Activated T-cell treated with anti-CD3 and anti-CD28 coated beads, Interleukin-2, amount 50 U/mL, for 72 hours (primary cell): Measurements from ENCODE around the gene HCAR1. TPM values are rescaled to one million over a fixed set of nuclear protein-coding genes. Genes with fewer than 3 reads are reported as not detected.
"Not testable (repeated sequence)": the region's sequence is repeated elsewhere in the genome, so short reads cannot be mapped to it uniquely, and the experiment has no call there.

ENCODE experiments used
- ATAC-seq, 2 donors: fragments of 150-1000 bp; cut with Tn5 transposase; replicated peaks in 1 of 2; 2 replicates each; pipeline ENCODE4 v1.10.0; 2021; ENCODE audit warnings: moderate library complexity in 2 of 2, mild to moderate bottlenecking in 1 of 2
- DNase-seq, 2 donors: peaks; one replicate each; pipeline ENCODE4 v3.0.0; 2021 to 2022; ENCODE audit warnings: mixed read lengths in 1 of 2
- H3K27ac Mint-ChIP-seq: one replicate; pipeline ENCODE4 v1.8.0; 2022; ENCODE audit warnings: mild to moderate bottlenecking, moderate library complexity, mixed read lengths
- H3K27me3 Mint-ChIP-seq: one replicate; pipeline ENCODE4 v1.8.0; 2022; ENCODE audit warnings: low read depth, mixed read lengths
- H3K36me3 Mint-ChIP-seq, 2 donors: one replicate each; pipeline ENCODE4 v1.8.0; 2022; ENCODE audit warnings: mixed read lengths in 2 of 2, mild to moderate bottlenecking in 1 of 2; ENCODE audit not compliant: insufficient read depth in 2 of 2
- H3K4me1 Mint-ChIP-seq: one replicate; pipeline ENCODE4 v1.8.0; 2022; ENCODE audit warnings: low read depth, mixed read lengths
- H3K4me3 Mint-ChIP-seq, 2 donors: one replicate each; pipeline ENCODE4 v1.8.0; 2022; ENCODE audit warnings: mild to moderate bottlenecking in 2 of 2, mixed read lengths in 2 of 2, moderate library complexity in 2 of 2
- H3K9me3 Mint-ChIP-seq, 2 donors: one replicate each; pipeline ENCODE4 v1.8.0; 2022; ENCODE audit warnings: mixed read lengths in 2 of 2
- total RNA-seq, 2 donors: library from RNA; stranded (reverse); gene quantifications; one replicate each; pipeline ENCODE4 v1.2.3, GENCODE V29; 2022

The HCAR1 gene
- total RNA-seq, 2 donors from 2014 or later: 0.12 to 0.34 TPM

GRCh38 chr12:122738571-122738970 lies 7.9 kb upstream of the HCAR1 start:
- ATAC-seq (no peak), DNase-seq (no peak)
- Mint-ChIP-seq H3K4me1 (peaks cover 13% of the 10 kb centered on the region), H3K27ac (no peak overlapping the region), H3K9me3 (peaks cover 0 to 3% of the 10 kb centered on the region in 2 donors), H3K27me3 (no peaks in the 10 kb centered on the region), H3K36me3 (peaks cover 3 to 5% of the 10 kb centered on the region in 2 donors), H3K4me3 (no peak overlapping the region)

DNA sequence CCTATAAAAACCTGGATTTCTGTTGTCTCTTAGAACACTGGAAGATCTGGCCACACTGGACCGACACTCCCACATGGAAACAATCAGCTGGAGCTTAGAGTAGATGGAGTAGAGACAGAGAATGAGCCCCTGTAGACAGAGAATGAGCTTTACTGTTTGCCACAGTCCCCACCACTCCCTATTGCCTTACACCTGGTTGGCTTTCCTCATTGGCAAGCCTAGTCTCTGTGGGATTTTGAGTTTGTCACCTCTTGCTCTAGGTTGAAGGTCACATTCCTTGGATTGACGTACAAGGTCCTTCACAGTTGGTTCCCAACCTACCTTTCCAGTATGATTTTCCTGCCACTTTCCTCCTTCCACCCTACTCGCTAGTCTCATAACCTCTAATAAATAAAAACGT lies 2.0 kb upstream of the HCAR1 start:
- peaks cover 0 to 7% of the 10 kb centered on the region in 2 donors for H3K9me3 Mint-ChIP-seq
- DNase-seq: no peak
- H3K4me1 Mint-ChIP-seq: peaks cover 61% of the 10 kb centered on the region
- peaks cover 12% of the 10 kb centered on the region for H3K27me3 Mint-ChIP-seq
- H3K36me3 Mint-ChIP-seq: peaks cover 9 to 11% of the 10 kb centered on the region in 2 donors
- ATAC-seq: no peak
- H3K27ac Mint-ChIP-seq: peak overlapping the region; percentile 75
- peak overlapping the region; percentile 29 to 73 for H3K4me3 Mint-ChIP-seq

DNA sequence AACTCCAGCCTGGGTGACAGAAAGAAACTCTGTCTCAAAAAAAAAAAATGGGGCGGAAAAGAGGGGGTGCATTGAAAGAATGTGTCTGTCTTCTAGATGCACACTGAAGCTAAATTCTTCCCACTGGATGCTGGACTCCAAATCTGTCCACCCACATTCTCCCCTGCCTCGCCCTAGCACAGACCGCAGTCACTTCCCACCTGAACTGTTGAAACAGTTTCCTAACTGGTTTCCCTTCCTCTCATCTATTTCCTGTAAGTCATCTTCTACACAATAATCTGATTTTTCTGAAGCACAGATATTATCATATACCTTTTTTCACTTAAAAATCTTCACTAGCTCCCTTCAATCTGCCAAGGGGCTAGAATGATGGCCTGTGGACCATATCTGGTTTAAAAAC lies 1.5 kb upstream of the HCAR1 start:
- H3K27me3 Mint-ChIP-seq: peaks cover 12% of the 10 kb centered on the region
- DNase-seq: peak in 1 of 2 donors; percentile 36
- ATAC-seq: peak; percentile 12 to 24
- peaks cover 0 to 7% of the 10 kb centered on the region in 2 donors for H3K9me3 Mint-ChIP-seq
- H3K36me3 Mint-ChIP-seq: peaks cover 9 to 11% of the 10 kb centered on the region in 2 donors
- peaks cover 61% of the 10 kb centered on the region for H3K4me1 Mint-ChIP-seq
- peak overlapping the region; percentile 2 to 29 for H3K4me3 Mint-ChIP-seq
- no peak overlapping the region for H3K27ac Mint-ChIP-seq

GRCh38 chr12:122729583-122730214 lies 945 bp downstream of the HCAR1 start:
- Mint-ChIP-seq H3K9me3 (peaks cover 0 to 4% of the 10 kb centered on the region in 2 donors), H3K36me3 (peaks cover 4 to 9% of the 10 kb centered on the region in 2 donors), H3K27me3 (peaks cover 12% of the 10 kb centered on the region), H3K27ac (no peak overlapping the region), H3K4me3 (peak overlapping the region; percentile 74 to 80), H3K4me1 (peaks cover 80% of the 10 kb centered on the region)
- ATAC-seq: no peak
- DNase-seq: no peak

DNA sequence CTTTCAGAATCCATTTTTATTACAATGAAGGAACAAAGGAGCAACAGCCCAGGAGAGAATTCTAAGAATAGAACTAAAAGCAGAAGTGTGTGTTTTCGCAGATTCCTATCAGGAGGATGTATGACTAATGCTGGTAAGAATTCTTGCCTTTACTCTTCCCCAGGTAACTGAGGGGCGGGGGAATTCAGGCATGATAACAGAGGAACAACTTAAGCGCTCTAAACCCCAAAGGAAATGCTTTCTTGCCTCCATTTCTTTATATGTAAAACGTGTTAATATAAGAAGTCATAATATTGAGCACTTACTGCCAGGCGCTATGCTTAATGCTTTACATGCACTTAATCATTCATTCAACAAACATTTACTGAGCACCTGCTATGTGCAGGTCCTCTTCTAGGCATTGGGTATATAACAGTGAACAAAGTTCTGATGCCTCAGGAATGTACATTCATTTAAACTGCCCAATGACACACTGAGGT lies 4.5 kb downstream of the HCAR1 start:
- peak; percentile 46 to 47 for ATAC-seq

DNA sequence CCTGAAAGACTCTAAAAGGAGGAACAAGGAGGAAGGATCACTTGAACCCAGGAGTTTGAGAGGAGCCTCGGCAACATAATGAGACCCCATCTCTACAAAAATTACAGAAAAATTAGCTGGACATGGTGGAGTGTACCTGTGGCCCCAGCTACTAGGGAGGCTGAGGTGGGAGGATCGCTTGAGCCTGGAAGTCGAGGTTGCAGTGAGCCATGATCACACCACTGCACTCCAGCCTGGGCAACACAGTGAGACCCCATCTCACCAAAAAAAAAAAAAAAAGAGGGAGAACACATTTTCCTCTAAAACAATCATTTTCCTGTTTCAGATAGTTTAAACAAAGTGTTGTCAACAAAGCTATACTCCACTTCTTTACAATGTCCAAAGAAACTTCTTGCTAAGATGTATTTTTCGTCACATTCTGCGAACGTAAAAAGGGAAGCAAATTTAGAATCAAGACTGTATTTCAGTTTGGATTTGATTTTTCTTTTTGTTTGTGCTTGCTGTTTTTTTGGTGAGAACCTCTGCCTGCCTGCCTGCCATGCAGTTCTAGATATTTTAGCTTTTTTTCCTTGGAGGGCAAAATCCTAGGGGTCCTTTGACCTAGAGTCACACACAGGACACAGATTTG lies 5.1 kb downstream of the HCAR1 start:
- Mint-ChIP-seq H3K27ac (peak overlapping the region; percentile 71), H3K36me3 (no peaks in the 10 kb centered on the region), H3K9me3 (no peaks in the 10 kb centered on the region), H3K27me3 (peaks cover 12% of the 10 kb centered on the region), H3K4me1 (peaks cover 65% of the 10 kb centered on the region), H3K4me3 (peak overlapping the region; percentile 63 to 77)
- DNase-seq (no peak), ATAC-seq (no peak)

More for the DNA sequence above, 4.5 kb downstream of the HCAR1 start:
- DNase-seq: peak in 1 of 2 donors; percentile 45
- Mint-ChIP-seq H3K27me3 (peaks cover 12% of the 10 kb centered on the region), H3K4me1 (peaks cover 65% of the 10 kb centered on the region), H3K4me3 (peak overlapping the region; percentile 63 to 77), H3K36me3 (no peaks in the 10 kb centered on the region), H3K9me3 (no peaks in the 10 kb centered on the region), H3K27ac (peak overlapping the region; percentile 71)

GRCh38 chr12:122724641-122725243 lies 5.9 kb downstream of the HCAR1 start:
- peaks cover 62% of the 10 kb centered on the region for H3K4me1 Mint-ChIP-seq

DNA sequence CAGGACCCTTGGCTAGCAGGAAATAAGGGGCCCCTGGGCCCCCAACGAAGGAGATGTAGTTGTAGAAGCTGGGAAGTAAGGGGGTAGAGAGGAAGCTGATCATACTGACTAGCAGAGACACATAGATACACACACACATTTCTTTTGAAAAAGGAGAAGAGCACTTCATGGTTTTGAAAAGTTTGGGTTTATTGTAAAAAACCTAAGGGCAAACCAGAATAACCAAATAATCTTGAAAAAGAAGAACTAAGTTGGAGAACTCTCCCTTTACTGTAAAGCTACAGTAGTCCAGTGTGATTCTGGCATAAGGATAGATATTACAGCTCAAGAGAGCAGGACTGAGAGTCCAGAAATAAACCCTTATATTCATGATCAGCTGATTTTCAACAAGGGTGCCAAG lies 8.3 kb downstream of the HCAR1 start:
- DNase-seq: no peak
- no peak overlapping the region for H3K27ac Mint-ChIP-seq
- no peaks in the 10 kb centered on the region for H3K9me3 Mint-ChIP-seq
- no peak overlapping the region for H3K4me3 Mint-ChIP-seq
- no peaks in the 10 kb centered on the region for H3K36me3 Mint-ChIP-seq
- peaks cover 47% of the 10 kb centered on the region for H3K4me1 Mint-ChIP-seq
- ATAC-seq: no peak
- peaks cover 7% of the 10 kb centered on the region for H3K27me3 Mint-ChIP-seq

More at GRCh38 chr12:122724641-122725243, 5.9 kb downstream of the HCAR1 start:
- peak overlapping the region in 1 of 2 donors; percentile 39 for H3K4me3 Mint-ChIP-seq
- ATAC-seq (no peak), DNase-seq (no peak)
- H3K36me3 Mint-ChIP-seq: no peaks in the 10 kb centered on the region
- H3K27me3 Mint-ChIP-seq: peaks cover 12% of the 10 kb centered on the region
- no peaks in the 10 kb centered on the region for H3K9me3 Mint-ChIP-seq
- H3K27ac Mint-ChIP-seq: no peak overlapping the region

DNA sequence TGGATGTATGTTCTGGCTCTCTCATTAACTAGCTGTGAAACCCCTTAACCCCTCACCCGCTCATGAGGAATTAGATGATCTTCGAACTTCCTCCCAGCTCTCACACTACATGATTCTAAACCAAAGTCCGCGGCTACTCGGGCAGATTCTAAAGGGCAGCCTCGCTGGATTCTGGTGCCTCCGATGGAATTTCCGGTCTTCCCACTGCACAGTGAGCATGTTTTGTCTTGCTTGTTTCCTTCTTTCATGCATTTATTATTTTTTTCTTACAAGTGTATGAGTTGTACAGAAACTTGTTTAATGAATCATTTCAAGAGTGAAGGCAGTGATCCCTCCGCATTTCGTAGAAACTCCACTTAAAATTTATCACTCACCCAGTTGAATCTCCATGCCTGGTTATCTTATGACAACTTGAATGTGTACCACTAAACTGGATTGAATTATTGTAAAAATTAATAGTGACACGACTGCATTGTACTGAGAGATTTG lies 9.5 kb downstream of the HCAR1 start:
- Mint-ChIP-seq H3K4me3 (peak overlapping the region; percentile 65 to 83), H3K36me3 (no peaks in the 10 kb centered on the region), H3K9me3 (no peaks in the 10 kb centered on the region), H3K27me3 (peaks cover 7% of the 10 kb centered on the region), H3K27ac (peak overlapping the region; percentile 35), H3K4me1 (peaks cover 42% of the 10 kb centered on the region)
- no peak for DNase-seq
- ATAC-seq: peak; percentile 66 to 74

DNA sequence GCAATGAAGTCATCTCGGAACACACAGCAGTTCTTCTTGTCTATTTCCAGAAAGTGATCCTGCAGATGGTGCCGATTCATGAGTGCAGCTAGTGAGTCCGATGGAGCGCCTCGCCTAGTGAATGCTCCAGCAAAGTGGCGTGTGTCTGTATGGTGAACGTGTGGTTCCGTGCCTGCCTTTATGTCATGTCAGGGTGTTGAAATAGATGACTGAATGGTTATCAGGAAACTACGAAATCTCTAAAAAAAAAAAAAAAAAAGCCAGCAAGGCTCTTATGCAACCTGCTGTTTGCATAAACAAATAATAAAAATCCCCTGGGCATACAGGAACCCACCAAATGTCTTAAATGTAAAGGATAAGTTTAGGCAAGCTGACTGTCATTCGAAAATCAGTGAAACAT lies 14.0 kb downstream of the HCAR1 start, which contains the start of gene HCAR3:
Gene HCAR3 (minus strand): TSS at position 154 of the 400 bp plus-strand sequence. CDS start 74 bp downstream, at position 80.
- not testable (repeated sequence) for H3K27me3 Mint-ChIP-seq, DNase-seq, H3K4me3 Mint-ChIP-seq, H3K9me3 Mint-ChIP-seq, ATAC-seq, H3K36me3 Mint-ChIP-seq, H3K27ac Mint-ChIP-seq
- H3K4me1 Mint-ChIP-seq: peaks cover 17% of the 10 kb centered on the region

DNA sequence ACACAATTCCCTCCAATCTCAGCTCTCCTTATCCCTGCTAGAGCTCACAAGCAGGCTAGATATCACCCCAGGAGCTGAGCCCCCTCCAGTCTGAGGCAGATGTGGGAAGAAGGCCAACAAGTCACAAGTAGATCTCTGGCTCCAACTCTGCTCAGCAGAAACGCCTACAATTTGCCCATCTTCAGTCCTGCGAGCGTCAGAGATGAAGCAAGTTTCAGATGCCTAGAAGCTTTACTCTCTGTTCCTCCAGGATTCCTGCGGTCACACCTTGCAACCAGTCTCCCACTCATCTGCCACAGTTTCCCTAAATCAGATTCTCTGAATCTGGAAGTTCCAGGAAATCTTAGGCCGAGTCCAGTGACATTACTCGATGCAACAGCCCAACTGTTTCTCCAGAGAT lies 15.4 kb downstream of the HCAR1 start:
- not testable (repeated sequence) for H3K4me3 Mint-ChIP-seq, H3K27ac Mint-ChIP-seq, ATAC-seq, H3K36me3 Mint-ChIP-seq, H3K4me1 Mint-ChIP-seq, H3K9me3 Mint-ChIP-seq, H3K27me3 Mint-ChIP-seq, DNase-seq

GRCh38 chr12:122713491-122714188 lies 17.0 kb downstream of the HCAR1 start:
- H3K27ac Mint-ChIP-seq, H3K9me3 Mint-ChIP-seq, H3K4me3 Mint-ChIP-seq, H3K27me3 Mint-ChIP-seq, ATAC-seq, H3K4me1 Mint-ChIP-seq, DNase-seq, H3K36me3 Mint-ChIP-seq: not testable (repeated sequence)
